GM06990 (cell line): ENCODE results near the gene SLC36A2.
"Not testable (repeated sequence)": the region's sequence is repeated elsewhere in the genome, so short reads cannot be mapped to it uniquely, and the experiment has no call there.

Experiments used
- DNase-seq: peaks from one replicate; pipeline ENCODE4 v3.0.0-alpha.2; 2011; ENCODE audit not compliant: insufficient read length; ENCODE audit errors: extremely low read depth
- H3K27me3 ChIP-seq: replicated peaks from 2 replicates; pipeline ENCODE4 v1.6.0; 2011; ENCODE audit warnings: low read length; ENCODE audit not compliant: control insufficient read depth, insufficient read depth
- H3K36me3 ChIP-seq: 2 replicates; pipeline ENCODE4 v1.5.1; 2011; ENCODE audit warnings: low read length; ENCODE audit not compliant: control insufficient read depth, insufficient read depth
- H3K4me3 ChIP-seq: replicated peaks from 2 replicates; pipeline ENCODE4 v1.5.1; 2011; ENCODE audit warnings: low read depth, mild to moderate bottlenecking, control low read depth, low read length
- CTCF ChIP-seq: IDR thresholded peaks from 2 replicates; pipeline ENCODE4 v1.5.1; 2011; ENCODE audit warnings: low read length, control low read depth, mild to moderate bottlenecking, inconsistent platforms; ENCODE audit not compliant: insufficient read depth, poor library complexity, severe bottlenecking

SLC36A2 gene

GRCh38 chr5:151315998-151316597 is 31.3 kb downstream of the SLC36A2 start:
- peak; percentile 95 for TF ChIP-seq CTCF
- Histone ChIP-seq H3K36me3 (no peaks in the 10 kb centered on the region), H3K4me3 (no peak overlapping the region), H3K27me3 (no peaks in the 10 kb centered on the region)
- no peak for DNase-seq

DNA sequence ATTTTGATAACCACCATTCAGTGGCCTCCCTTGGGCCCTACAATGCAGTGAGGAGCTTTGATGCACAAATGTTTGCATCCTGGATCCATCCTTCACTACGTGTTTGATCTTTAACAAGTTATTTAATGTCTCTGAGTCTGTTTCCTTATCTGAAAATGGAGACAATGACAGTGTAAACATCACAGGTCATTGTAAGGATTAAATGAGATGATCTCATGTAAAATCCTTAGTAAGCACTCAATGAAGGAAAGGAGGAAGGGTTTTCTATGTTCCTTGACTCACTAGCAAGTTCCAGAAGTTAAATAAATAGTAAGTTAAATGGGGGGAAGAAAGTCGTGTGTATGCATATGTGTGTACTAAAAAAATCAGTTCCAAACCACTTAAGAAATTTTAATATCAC is 34.0 kb downstream of the SLC36A2 start:
- Histone ChIP-seq H3K4me3 (no peak overlapping the region), H3K36me3 (no peaks in the 10 kb centered on the region), H3K27me3 (no peaks in the 10 kb centered on the region)
- TF ChIP-seq CTCF, result no peak
- no peak for DNase-seq

- DNase-seq, result no peak
- H3K27me3 ChIP-seq, result no peaks in the 10 kb centered on the region
- no peak for TF ChIP-seq CTCF
These were observed 34.5 kb downstream of the SLC36A2 start for GRCh38 chr5:151312756-151313324.

GRCh38 chr5:151310932-151311331 is 36.4 kb downstream of the SLC36A2 start:
- H3K27me3 ChIP-seq, result no peaks in the 10 kb centered on the region
- TF ChIP-seq CTCF, result no peak
- no peaks in the 10 kb centered on the region for H3K36me3 ChIP-seq
- no peak overlapping the region for H3K4me3 ChIP-seq
- DNase-seq, result no peak

More at GRCh38 chr5:151312756-151313324, 34.5 kb downstream of the SLC36A2 start:
- Histone ChIP-seq H3K4me3 (no peak overlapping the region), H3K36me3 (no peaks in the 10 kb centered on the region)

DNA sequence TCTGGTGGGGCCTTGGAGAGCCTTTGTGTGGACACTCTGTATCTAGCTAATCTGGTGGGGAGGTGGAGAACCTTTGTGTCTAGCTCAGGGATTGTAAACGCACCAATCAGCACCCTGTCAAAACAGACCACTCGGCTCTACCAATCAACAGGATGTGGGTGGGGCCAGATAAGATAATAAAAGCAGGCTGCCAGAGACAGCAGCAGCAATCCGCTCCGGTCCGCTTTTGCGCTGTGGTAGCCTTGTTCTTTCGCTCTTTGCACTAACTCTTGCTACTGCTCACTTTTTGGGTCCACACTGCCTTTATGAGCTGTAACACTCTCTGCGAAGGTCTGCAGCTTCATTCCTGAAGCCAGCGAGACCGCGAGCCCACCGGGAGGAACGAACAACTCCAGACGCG is 37.5 kb downstream of the SLC36A2 start:
- not testable (repeated sequence) for DNase-seq, H3K4me3 ChIP-seq, H3K27me3 ChIP-seq, H3K36me3 ChIP-seq

- not testable (repeated sequence) for H3K27me3 ChIP-seq, DNase-seq, H3K36me3 ChIP-seq, H3K4me3 ChIP-seq
These were observed 38.1 kb downstream of the SLC36A2 start for GRCh38 chr5:151309266-151309665.

DNA sequence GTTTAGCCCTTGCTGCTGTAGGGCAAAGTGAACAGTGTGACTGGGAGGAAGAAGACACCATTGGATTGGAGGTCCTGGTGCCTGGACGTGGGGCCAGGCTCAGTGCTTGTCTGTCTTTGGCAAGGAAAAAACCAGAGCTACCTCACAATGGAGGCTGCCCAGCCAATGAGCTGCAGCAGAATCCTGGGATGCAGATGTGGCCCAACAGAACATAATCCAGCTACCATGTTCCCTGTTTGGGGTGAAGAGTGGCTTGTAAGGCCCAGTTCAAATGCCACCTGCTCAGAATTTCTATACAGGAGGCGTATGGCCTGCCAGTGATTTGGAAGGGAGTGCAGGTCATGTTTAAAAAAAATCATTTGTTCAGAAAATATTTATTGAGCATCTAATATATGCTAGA is 43.7 kb downstream of the SLC36A2 start, which contains the start of gene SLC36A3:
Gene SLC36A3 (minus strand): TSS at position 101 of the 400 bp plus-strand sequence. CDS start 412 bp downstream, outside the sequence.
- no peak for TF ChIP-seq CTCF
- no peaks in the 10 kb centered on the region for H3K27me3 ChIP-seq
- no peak for DNase-seq
- H3K4me3 ChIP-seq, result no peak within 1 kb of the TSS
- H3K36me3 ChIP-seq, result no peaks in the 10 kb centered on the region
